ENCODE measurements around the gene CALML6. TPM values are rescaled to one million over a fixed set of nuclear protein-coding genes. Genes with fewer than 3 reads are reported as not detected.

Gene CALML6
- total RNA-seq, 1 experiment from 2014 or later, result 1.7 TPM

GRCh38 chr1:1941868-1942752 is 27.1 kb downstream of the CALML6 start:
- H3K4me1 Mint-ChIP-seq, result peaks cover 4 to 6% of the 10 kb centered on the region in 2 experiments; a peak in 3 of 4 replicates

More at GRCh38 chr1:1941868-1942752, 27.1 kb downstream of the CALML6 start:
- no peak for DNase-seq
- Histone ChIP-seq H3K23ac (ENCODE audit: insufficient read length, low read depth, low read length) (no peak overlapping the region), H3K27me3 (ENCODE audit: insufficient read depth, low read length) (no peaks in the 10 kb centered on the region), H2BK20ac (ENCODE audit: low read depth, low read length, poor library complexity, severe bottlenecking) (no peak overlapping the region), H2AK5ac (ENCODE audit: insufficient read length, low read length) (no peak overlapping the region), H3K79me1 (ENCODE audit: insufficient read depth, low read depth, low read length, poor library complexity, severe bottlenecking) (no peaks in the 10 kb centered on the region), H4K8ac (replicated peaks; ENCODE audit: insufficient read length, low read depth, low read length) (no peak overlapping the region), H3K18ac (ENCODE audit: insufficient read length, low read depth, low read length) (no peak overlapping the region), H2BK12ac (ENCODE audit: insufficient read length, low read depth, low read length) (no peak overlapping the region), H4K20me1 (ENCODE audit: control insufficient read depth, insufficient read depth, insufficient read length) (peaks cover 3% of the 10 kb centered on the region), H3K4ac (ENCODE audit: low read depth, low read length) (no peak overlapping the region), H3K56ac (ENCODE audit: insufficient read length, low read depth, low read length) (no peak overlapping the region), H3K27ac (ENCODE audit: insufficient read length, low read depth, low read length) (no peak overlapping the region), H4K91ac (ENCODE audit: insufficient read length, low read depth, low read length) (no peak overlapping the region), H3K9ac (ENCODE audit: extremely low read depth, insufficient read length, low read length) (no peak overlapping the region), H2AFZ (ENCODE audit: low read length) (no peak overlapping the region), H3K79me2 (ENCODE audit: insufficient read depth, low read length) (no peaks in the 10 kb centered on the region), H2BK15ac (ENCODE audit: low read depth, low read length) (no peak overlapping the region), H2BK120ac (ENCODE audit: low read depth, low read length, poor library complexity, severe bottlenecking) (no peak overlapping the region), H4K5ac (ENCODE audit: insufficient read length, low read depth, low read length) (no peak overlapping the region), H3T11ph (ENCODE audit: low read length) (no peak overlapping the region), H3K9me3 (ENCODE audit: control insufficient read depth, low read depth, low read length) (no peaks in the 10 kb centered on the region), H3K4me1 (ENCODE audit: insufficient read depth, low read length) (no peaks in the 10 kb centered on the region), H3K23me2 (ENCODE audit: insufficient read length, low read depth, low read length, poor library complexity, severe bottlenecking) (no peaks in the 10 kb centered on the region), H3K14ac (ENCODE audit: insufficient read depth, low read length) (no peak overlapping the region), H2BK5ac (ENCODE audit: insufficient read length, low read length) (no peak overlapping the region), H3K4me2 (ENCODE audit: insufficient read depth, insufficient read length, low read length) (no peak overlapping the region)
- Mint-ChIP-seq H3K27me3 (ENCODE audit: low read depth) (peaks cover 2% of the 10 kb centered on the region; the same call in 1 of the 2 replicates), H3K9me3 (peaks cover 0 to 2% of the 10 kb centered on the region in 2 experiments; a peak in 1 of 5 replicates), H3K27ac (peak overlapping the region in 1 of 3 experiments; percentile 70; a peak in 1 of 7 replicates), H3K4me3 (no peak overlapping the region), H3K36me3 (ENCODE audit: insufficient read depth in 1 of 3, low read depth in 3 of 3) (no peaks in the 10 kb centered on the region)
- TF ChIP-seq CTCF (conservative IDR thresholded peaks at IDR 0.05), result no peak
- WGBS (ENCODE audit: extremely low coverage, insufficient read length, low lambda C conversion rate), result no CpG with 5 or more reads among the region's 39 CpGs

Data from H9 (cell line).